Amniotic stem cell (primary cell): ENCODE results near the gene RAB20.
"Not testable (repeated sequence)": the region's sequence is repeated elsewhere in the genome, so short reads cannot be mapped to it uniquely, and the experiment has no call there.

Source experiments
- DNase-seq: peaks from one replicate; lab custom pipeline; 2025; lab: John Stamatoyannopoulos, UW

Gene RAB20

GRCh38 chr13:110509971-110510786 is 51.3 kb downstream of the RAB20 start:
- DNase-seq, result no peak

- DNase-seq, result no peak
Observed at GRCh38 chr13:110509478-110509926, 52.0 kb downstream of the RAB20 start.

GRCh38 chr13:110507678-110508381 is 53.7 kb downstream of the RAB20 start:
- DNase-seq, result no peak

GRCh38 chr13:110506859-110507566 is 54.5 kb downstream of the RAB20 start:
- no peak for DNase-seq

GRCh38 chr13:110506396-110506795 is 55.1 kb downstream of the RAB20 start:
- no peak for DNase-seq

- DNase-seq, result no peak
Observed at GRCh38 chr13:110505594-110505993, 55.9 kb downstream of the RAB20 start.

- DNase-seq, result no peak
Observed at GRCh38 chr13:110503979-110504499, 57.5 kb downstream of the RAB20 start.

- DNase-seq, result no peak
Observed at GRCh38 chr13:110503037-110503901, 58.3 kb downstream of the RAB20 start.

- DNase-seq, result no peak
Observed at GRCh38 chr13:110501188-110501587, 60.3 kb downstream of the RAB20 start.

GRCh38 chr13:110500341-110500740 is 61.2 kb downstream of the RAB20 start:
- DNase-seq, result no peak

GRCh38 chr13:110499621-110500281 is 61.8 kb downstream of the RAB20 start:
- DNase-seq, result peak; percentile 11

- no peak for DNase-seq
Observed at GRCh38 chr13:110498765-110499164, 62.8 kb downstream of the RAB20 start.

GRCh38 chr13:110498327-110498726 is 63.2 kb downstream of the RAB20 start:
- no peak for DNase-seq

- DNase-seq, result not testable (repeated sequence)
Observed at GRCh38 chr13:110497896-110498295, 63.6 kb downstream of the RAB20 start.

- no peak for DNase-seq
Observed at GRCh38 chr13:110497003-110497402, 64.5 kb downstream of the RAB20 start.

GRCh38 chr13:110496281-110496680 is 65.2 kb downstream of the RAB20 start:
- DNase-seq, result no peak

GRCh38 chr13:110495881-110496280 is 65.6 kb downstream of the RAB20 start:
- DNase-seq, result no peak

GRCh38 chr13:110495376-110495775 is 66.1 kb downstream of the RAB20 start:
- no peak for DNase-seq

GRCh38 chr13:110493613-110494012 is 67.9 kb downstream of the RAB20 start:
- no peak for DNase-seq

GRCh38 chr13:110492679-110493593 is 68.6 kb downstream of the RAB20 start:
- no peak for DNase-seq
